GM21526 (cell line): ENCODE measurements around the gene FBXL7.

Experiments
- ATAC-seq: cut with Tn5 transposase; IDR thresholded peaks from one replicate; pipeline ENCODE4 v1.9.1; 2021; ENCODE audit warnings: moderate library complexity; ENCODE audit not compliant: unreplicated experiment, low FRiP score

The FBXL7 gene

DNA sequence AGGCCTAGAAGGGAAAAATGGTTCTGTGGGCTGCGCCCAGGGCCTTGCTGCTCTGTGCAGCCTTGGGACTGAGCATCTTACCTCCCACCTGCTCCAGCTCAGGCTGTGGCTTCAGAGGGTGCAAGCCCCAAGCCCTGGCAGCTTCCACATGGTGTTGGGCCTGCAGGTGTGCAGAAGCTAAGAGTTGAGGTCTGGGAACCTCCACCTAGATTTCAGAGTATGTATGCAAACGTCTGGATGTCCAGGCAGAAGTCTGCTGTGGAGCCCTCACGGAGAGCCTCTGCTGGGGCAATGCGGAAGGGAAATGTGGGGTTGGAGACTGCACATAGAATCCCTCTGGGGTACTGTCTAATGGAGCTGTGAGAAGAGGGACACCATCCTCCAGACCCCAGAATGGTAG is 36.0 kb downstream of the FBXL7 start:
- no peak for ATAC-seq

DNA sequence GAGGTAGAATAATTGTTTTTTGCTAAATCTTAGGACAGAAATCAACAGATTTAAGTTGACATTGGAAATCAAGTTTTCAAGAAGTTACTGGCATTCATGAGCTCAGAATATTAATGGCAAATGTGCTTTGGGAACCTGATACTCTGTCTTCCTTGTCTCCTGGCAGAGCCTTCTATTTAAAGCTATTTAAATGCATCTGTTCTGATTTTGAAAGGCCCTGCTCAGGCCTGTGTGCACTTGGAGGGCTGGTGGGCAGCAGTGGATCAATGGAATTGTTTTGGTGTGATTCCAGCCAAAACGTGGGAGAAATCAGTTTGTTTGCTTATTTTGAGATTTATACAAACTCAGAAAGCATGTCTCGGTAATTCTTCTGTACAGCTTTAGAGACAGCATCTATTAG is 38.5 kb downstream of the FBXL7 start:
- no peak for ATAC-seq

DNA sequence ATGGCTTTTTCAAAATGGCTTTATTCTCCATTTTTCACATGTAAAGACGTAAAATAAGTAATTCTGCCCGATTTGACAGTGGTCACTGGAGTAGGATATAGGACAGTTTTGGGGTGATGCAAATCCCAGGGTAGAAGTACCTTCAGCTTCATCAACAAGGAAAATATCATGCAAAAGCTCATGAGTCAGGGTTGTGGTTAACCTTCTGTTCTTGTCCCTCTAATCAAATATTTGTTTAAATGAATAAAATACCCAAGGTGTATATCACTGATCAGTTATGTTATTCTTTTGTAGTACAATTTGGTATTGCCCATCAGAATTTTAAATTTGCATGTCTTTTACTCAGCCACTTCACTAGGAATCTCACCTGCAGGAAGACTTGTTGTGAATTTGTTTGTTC is 40.0 kb downstream of the FBXL7 start:
- no peak for ATAC-seq

DNA sequence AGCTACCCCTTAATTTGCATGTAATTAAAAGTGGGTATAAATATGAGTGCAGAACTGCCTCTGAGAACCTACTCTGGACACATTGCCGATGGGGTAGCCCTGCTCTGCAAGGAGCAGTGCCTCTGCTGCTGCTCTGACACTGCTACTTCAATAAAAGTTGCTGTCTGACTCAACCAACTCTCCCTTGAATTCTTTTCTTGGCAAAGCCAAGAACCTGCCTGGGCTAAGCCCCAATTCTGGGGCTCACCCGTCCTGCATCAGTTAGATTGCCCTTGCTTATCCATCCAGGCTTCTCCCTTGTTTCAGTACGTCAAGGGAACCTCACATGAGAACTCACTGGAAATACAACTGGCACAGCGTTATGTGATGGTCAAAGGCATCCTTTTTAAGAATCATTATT is 44.1 kb downstream of the FBXL7 start:
- no peak for ATAC-seq

DNA sequence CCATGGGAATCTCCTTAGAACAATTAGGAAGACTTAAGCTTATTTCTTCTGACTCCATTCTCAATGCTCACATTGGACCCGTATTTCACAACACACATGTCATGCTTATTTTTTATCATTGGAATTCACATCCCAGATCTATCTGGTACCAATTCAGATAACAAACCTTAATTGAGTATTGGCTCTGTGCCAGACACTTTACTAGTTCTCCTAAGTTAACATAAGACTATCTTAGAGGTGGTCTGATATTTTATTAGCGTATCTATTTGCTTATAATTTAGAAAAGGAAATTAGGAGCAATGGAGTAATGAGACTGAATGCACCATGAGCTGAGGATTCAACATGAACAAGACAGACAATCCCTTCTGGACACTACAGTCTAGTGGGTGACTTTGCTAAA is 45.1 kb downstream of the FBXL7 start:
- no peak for ATAC-seq

DNA sequence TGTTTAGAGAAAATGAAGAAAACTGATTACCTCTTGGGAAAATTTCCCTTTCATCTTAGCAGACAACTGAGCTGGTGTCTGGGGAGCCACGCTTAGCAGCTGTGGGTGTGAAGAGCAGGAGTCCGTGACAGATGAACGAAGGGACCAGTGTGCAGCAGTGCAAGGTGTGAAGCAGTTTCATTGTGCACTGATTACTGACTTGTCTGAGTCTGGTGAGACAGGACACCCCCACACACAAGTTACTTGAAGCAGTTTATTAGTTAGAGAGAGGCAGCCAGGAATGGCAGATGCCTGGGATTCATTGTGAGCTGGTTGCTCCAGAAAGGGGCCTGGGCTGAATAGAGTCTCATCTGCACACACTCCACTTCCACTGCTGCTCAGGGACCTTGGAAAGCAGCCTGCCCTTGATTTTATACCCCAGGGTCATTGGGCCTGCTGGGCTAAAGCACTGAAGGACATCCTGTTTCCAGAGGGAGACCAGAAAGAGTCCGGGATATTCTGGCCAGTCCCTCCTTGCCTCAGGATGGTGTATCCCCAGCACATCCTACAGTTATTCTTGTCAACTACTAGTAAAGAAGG is 47.4 kb downstream of the FBXL7 start:
- ATAC-seq: no peak

DNA sequence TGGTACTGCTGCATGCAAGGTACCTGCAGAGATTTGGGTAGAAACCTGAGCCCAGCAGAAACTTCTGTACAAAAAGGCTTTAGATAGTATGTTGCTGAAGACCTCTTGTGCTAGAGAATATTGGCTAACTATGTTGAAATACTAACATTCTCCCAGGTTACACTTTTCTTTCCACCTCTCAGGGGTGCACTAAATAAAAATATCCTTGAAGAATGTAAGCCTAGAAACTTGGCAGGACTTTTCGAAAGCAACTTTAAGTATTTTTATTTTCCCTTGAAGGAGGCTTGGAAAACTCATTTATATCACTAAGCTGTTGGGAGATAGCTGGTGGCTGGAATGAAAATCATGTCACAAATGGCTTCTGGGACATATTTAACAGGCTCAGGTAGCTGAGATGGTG is 50.0 kb downstream of the FBXL7 start:
- no peak for ATAC-seq

DNA sequence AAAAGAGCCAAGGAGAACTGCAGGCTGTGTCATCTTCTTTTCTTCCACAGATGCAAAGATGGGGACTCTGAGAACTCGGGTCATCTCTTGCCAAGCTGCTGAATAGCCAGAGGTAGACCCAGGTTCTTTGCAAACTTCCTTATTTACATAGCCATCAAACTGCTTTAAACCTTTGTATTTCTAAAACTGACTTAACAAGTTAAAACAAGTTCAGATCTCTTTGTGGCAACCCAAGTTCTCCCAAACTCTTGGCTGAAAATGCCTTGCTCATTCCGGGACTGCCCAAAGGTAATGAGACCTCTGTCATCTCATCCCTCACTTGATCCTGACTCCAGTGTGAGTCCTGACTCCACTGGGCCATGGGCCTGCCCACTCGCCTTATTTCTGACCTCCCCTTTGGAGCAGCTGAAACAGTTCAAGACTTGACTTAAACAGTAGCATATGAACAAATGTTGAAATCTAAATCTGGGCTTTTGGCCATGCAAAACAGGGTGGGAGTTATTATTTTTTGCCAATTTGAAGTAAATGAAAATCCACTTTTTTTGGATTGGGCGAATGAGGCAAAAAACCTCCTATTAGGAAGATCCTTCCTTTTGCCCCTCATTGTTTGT is 50.6 kb downstream of the FBXL7 start:
- ATAC-seq: no peak

DNA sequence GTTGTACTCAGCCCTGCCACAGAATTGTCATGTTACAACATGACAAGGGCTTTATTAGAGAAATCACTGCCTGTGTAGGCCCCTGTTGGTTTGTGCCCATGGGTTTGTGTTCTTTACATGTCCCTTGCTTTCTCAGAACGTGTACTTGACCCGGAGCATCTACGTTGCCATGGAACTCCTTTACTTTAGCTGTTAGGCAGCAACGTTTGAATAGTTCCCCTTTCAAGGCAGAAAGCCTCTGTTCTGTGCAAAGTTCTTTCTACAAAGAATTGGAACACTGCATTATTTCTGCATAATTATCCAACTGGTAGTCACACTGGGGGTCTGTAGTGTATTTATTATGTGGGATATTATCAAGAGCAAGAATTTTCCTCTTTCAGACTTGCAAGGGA is 51.1 kb downstream of the FBXL7 start:
- no peak for ATAC-seq

DNA sequence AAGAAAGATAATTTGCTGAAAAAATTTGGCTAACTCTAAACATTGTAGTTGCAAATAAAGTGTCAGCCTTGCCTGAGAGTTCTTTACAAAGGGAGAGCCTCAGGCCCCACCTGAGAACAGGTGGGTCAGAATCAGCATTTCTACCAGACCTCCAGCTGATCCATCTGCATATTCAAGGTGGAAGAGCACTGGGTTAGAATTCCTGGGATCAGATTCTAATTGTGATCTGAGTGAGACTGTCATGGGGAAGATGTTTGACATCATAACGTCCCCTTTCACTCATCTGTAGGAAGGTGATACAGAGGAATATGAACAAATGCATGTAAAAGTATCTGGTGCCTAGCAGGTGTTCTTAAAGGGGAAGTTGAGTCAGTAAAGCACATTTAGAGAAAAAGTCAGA is 54.6 kb downstream of the FBXL7 start:
- ATAC-seq: no peak

DNA sequence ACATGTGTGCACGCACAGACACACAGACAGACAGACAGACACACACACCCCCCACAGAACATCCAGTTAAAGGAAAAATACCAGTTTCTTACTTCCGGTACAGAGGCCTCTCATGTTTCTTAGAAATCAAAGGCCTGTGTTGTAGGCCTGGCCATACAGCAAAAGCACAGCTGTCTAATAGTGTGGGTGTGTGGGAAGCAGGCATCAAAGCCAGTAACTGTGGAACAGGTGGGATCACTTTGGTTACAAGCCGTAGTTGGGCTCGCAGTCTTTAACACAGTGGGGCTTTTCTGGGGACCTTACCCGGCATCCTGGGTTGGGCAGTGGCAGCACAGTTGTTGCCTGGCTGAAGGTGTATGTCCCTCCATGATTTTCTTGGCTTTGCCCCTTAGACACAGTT is 55.2 kb downstream of the FBXL7 start:
- no peak for ATAC-seq

DNA sequence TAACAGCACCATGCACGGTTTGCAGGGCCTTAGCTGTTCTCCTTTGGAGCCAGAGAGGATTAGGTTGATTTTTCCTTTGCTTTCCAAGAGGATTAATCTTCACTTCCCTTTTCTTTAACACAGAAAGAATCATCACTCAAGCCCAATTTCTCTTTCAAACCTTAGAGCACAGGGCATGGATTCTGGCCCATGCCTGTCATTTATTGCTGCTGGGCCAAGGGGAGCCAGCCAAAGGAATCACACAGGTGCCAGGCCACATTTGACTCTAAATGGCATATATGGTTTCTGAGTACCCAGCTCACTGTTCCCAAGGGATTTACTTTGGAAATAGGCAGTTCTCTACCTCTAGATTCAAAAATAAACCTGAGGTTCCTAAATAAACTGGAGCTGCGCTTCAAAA is 58.3 kb downstream of the FBXL7 start:
- no peak for ATAC-seq

DNA sequence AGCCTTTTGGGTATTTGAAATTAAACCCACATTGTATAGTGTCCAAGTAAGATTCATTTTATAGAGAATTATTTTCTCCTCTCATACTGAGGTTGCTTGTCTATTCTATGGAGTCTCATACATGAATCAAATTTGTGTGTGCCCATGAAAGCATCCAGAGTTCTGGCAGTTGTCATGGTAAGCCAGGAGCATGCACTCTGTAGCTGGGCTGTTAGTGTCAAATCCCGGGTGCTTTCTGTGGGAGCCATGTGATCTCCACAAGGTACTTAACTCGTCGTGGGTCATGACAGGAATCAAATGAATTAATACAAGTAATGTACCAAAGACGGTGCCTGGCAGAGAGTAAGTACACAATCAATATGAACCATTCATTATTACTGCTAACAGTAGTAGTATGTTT is 58.7 kb downstream of the FBXL7 start:
- no peak for ATAC-seq

DNA sequence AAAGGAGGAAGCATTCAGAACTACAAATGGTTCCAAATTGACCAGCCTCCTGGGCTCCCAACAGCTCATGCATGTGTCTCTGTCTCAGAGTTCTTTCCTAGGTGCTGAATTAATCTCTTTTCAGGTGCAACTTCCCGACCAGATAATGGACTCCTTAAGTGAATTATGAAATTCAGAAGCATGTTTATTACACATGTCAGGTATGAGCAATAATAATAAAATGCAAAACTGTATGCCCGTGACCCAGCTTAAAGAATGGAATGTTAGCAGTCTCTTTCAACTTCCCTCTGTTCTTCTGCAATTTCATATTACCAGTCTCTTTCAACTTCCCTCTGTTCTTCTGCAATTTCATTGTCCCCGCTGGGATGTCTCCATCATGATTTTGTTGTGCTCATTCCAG is 60.4 kb downstream of the FBXL7 start:
- no peak for ATAC-seq

DNA sequence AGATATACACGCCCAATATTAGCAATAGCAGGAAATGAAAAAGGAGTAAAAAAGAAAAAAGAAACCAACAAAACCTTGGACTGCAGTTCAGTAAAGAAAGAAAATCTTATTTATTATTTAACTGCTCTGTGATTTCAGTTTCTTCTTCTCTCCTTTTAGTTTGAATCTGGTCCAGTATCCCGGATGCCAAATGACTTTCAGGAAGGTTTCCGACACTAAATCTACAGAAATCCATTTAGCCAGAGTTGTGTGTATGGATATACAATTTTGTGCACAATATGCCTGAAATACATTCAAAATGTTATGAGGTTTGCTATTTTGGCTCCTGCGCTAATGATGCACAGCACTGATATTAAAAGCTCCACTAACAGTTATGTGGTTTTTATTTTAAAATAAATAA is 64.5 kb downstream of the FBXL7 start:
- no peak for ATAC-seq

DNA sequence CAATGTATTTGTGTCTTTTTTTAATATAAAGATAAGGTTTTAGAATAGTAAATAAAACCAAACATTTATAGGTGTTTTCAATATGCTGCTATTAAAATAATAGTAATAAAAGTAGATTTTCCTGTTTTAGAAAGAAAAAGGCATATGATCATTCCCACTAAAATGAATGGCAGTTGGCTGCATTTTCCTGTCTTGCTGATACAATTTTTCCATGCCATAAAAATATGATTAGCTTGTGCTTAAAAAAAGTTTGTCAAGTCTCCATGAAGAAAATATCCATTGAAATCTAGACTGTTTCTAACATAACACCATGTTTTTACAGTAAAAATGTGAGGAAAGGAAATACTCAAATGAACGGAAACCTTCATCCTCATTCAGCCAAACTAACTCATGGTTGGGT is 65.0 kb downstream of the FBXL7 start:
- no peak for ATAC-seq

DNA sequence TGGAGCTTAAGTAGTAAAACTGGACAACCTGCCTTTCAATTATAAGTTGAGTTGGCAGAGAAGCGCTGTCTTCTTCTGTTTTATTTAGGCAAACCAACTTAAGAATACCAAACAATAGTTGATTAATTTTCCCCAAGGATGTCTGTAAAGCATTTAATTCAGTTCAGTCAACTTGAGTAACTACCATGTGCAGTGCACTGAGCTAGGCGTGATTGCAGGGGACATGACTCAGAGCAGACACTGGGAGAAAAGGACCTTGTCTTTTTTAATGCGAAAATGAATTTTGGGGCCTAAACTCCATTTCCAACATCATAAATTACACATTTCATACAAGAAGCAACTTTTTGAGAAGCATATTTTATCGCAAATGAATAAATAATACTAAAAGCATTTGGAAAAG is 66.3 kb downstream of the FBXL7 start:
- no peak for ATAC-seq

DNA sequence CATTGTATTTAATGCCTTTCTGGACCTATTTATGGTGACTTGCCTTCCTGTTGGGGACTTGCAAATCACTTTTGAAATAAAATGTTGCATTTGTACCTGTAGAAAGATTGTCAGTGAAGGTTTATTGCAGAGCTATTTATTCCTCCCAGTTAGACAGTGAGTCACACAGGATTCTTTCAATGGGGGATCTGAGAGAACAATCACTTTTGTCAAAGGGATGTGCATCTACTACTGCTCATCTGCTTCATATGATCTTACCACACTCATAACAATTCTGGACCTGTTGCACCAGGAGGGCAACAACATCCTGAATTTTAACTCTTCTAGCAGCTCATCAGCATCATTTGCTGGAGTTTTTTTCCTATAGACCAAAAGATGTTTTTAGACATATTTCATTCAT is 66.8 kb downstream of the FBXL7 start:
- ATAC-seq: no peak

DNA sequence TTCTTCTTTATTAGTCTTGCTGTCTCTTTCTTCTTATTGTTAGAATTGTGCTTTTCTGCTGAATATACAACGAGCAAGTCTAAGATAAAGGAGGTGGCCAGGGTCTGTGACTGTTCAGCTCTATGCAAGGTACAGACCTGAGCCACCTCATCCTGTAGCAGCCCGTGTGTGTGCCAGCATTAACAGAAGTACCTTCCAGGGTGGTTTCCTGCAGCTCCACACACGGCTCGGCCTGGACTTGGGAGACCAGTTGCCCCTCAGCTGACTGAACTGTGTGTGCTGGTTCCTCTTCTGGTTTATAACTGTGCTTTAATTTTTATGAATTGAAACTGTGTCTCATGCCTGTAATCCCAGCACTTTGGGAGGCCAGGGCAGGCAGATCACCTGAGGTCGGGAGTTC is 70.5 kb downstream of the FBXL7 start:
- ATAC-seq: no peak

DNA sequence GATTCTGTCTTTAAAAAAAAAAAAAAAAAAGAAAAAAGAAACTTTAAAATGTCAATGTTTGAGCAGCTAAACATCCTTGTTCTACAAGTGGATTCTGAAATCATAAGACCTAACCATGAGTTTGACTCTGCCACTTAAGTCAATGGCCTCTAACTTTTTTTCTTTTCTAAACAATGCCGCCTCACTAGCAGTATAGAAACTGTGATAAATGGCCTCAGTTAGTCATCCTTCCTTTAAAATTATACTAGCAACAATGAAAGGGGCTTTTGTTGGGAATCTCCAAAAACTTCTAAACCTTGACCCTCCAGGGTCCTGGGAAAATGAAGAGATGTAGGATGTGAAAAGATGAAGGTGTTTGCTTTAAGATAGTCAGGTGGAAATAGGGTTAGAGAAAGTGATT is 71.1 kb downstream of the FBXL7 start:
- ATAC-seq: no peak

DNA sequence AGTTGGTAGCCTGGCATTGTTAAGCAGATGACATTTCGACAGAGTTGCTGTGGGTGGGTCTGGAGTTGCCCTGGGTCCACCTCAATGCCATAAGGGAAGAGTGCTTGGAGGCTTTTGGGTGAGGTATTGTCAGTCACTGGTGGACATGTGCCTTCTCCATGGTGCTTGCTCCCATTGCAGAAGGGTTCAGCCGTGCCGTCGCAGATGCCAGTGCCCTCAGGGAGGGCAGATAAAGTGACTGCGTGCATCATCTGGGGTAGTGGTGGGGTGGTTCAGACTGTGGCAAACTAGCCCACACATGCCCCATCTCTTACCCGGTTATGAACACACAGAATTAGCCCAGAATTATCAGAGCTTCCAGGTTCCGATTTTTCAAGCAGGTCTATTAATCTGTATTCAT is 71.6 kb downstream of the FBXL7 start:
- ATAC-seq: no peak

DNA sequence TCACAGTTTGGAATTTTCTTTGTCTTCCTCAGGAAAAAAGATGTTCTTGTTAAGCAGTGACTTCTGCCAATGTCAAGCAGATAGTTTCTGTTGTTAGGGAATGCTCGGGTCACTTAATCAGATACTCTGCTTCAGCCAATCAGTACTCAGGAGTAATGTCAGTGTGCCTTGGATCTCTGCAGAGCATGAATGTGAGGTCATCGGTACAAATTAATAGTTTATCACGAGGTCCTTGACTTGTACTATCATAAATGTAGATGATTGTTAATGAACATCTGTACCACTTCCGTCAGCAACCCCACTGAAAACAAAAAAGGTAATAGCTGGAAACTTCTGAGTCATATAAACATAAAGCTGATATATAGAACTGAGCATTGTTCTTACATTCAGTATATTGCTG is 73.6 kb downstream of the FBXL7 start:
- ATAC-seq: no peak

DNA sequence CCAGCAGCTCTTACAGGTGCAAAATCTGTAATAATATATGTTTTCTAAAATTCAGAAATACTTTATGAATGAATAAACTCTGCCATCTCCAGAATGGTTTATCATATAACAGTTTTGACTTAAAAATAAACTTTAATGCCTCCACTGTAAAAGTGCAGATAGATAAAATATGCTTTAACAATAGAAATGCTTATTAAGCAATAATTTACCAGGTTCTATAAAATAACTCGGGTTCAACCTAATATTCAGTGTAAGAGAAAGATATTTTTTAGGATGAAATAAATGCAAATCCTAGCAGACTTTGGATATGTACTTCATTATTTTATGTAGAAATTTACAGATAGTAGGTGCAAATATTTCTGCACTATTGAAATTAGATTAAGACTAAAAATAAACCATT is 74.1 kb downstream of the FBXL7 start:
- ATAC-seq: no peak
